AG04450 (cell line): Measurements from ENCODE around the gene PRPS1. TPM values are rescaled to one million over a fixed set of nuclear protein-coding genes. Genes with fewer than 3 reads are reported as not detected.

ENCODE experiments used
- CTCF ChIA-PET: fragments of 300-600, 350-600 bp; formaldehyde crosslinking; extraction: SDS; loops from one replicate; lab custom pipeline; 2022; ENCODE audit warnings: antibody characterized with exemption, inconsistent platforms; lab: Charles Lee
- POLR2A ChIA-PET: fragments of 350-600 bp; formaldehyde crosslinking; extraction: SDS; loops from one replicate; lab custom pipeline; 2021; ENCODE audit warnings: antibody characterized with exemption, inconsistent platforms; lab: Yijun Ruan, JAX
- DNase-seq: peaks from one replicate; pipeline ENCODE4 v3.0.0-alpha.2; 2011; ENCODE audit warnings: low read depth, low spot score
- H3K27ac ChIP-seq: one replicate; pipeline ENCODE4 v1.5.1; 2012; ENCODE audit warnings: low read depth, low read length, control low read depth
- H3K27me3 ChIP-seq: one replicate; pipeline ENCODE4 v1.6.0; 2012; ENCODE audit warnings: low read length; ENCODE audit not compliant: control insufficient read depth, insufficient read depth
- H3K4me3 ChIP-seq: 2 replicates; pipeline ENCODE4 v1.5.1; 2011; ENCODE audit warnings: mild to moderate bottlenecking, low read depth, low read length, control low read depth
- H3K9me3 ChIP-seq: 2 replicates; pipeline ENCODE4 v1.5.1; 2012; ENCODE audit warnings: low read length; ENCODE audit not compliant: control insufficient read depth, insufficient read depth
- CTCF ChIP-seq: IDR thresholded peaks from 2 replicates; pipeline ENCODE4 v1.5.1; 2011; ENCODE audit warnings: low read depth, low read length, control low read depth, inconsistent platforms
- polyA plus RNA-seq: library from polyadenylated mRNA; depleted of rRNA; stranded (reverse); fragments of >200 nt; gene quantifications from 2 replicates; pipeline ENCODE4 v1.2.3, GENCODE V29; 2011

PRPS1 gene
- polyA plus RNA-seq, 1 experiment, result 67.9 TPM

- DNase-seq, result no peak
- H3K4me3 ChIP-seq, result no peak overlapping the region
- no peaks in the 10 kb centered on the region for H3K9me3 ChIP-seq
- TF ChIP-seq CTCF, result no peak
- H3K27ac ChIP-seq, result no peak overlapping the region
- ChIA-PET POLR2A (no interaction called here), CTCF (interaction anchor here (1.0 kb wide), 1 partner anchor 88 kb away, joined by 3 read pairs; no protein-coding TSS in a partner anchor)
- H3K27me3 ChIP-seq, result no peaks in the 10 kb centered on the region
Measured at GRCh38 chrX:107626916-107627315, 1.4 kb upstream of the PRPS1 start.

DNA sequence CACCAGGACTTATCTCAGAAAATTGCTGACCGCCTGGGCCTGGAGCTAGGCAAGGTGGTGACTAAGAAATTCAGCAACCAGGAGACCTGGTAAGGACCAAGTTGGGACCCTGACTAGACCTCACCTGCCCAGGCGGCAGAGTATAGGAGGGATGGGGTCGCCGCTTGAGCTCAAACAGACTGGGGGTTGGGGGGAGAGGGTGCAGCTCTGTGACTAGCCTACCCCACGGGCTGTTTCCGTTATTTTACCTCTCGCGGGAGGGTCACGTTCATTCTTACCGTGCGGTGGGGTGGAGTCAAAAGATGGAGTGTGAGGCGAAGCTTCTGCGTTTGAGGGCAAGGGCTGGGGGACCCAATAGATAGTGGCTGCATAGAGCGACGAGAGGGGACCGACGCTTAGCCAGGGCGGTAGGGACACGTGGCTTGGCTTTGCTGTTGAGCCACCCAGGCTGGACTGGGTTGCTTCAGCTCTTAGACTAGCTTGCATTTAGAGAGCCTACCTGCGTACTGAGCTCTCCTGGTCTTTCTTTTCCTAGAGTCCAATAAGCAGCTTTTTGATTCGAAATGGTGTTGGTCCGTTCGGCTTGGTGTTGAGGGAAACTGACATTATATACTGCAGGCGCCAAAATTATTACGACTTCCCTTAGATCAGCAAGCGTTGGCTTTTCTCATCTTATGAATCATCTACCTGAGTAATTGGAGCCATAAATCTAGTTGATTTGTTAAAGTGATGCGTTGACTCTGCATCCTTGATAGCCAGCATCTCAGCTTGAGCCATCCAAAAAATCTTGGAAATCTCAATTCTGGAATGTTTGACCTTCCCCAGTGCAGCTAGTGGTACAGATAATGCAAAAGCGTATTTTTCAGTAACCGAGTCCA lies 591 bp downstream of the PRPS1 start:
- CTCF ChIA-PET, result interaction anchor here (0.6 to 6.0 kb wide), 4 partner anchors 27 to 644 kb away, joined by 3 to 32 read pairs (median 10); no protein-coding TSS in a partner anchor

GRCh38 chrX:107629540-107629909 lies 1.2 kb downstream of the PRPS1 start:
- TF ChIP-seq CTCF, result peak; percentile 48
- H3K27me3 ChIP-seq, result no peaks in the 10 kb centered on the region
- ChIA-PET CTCF (interaction anchor here (0.6 to 6.0 kb wide), 5 partner anchors 27 to 644 kb away, joined by 3 to 32 read pairs (median 8); no protein-coding TSS in a partner anchor), POLR2A (no interaction called here)
- DNase-seq, result no peak
- H3K27ac ChIP-seq, result no peak overlapping the region
- H3K4me3 ChIP-seq, result peak overlapping the region; percentile 81
- no peaks in the 10 kb centered on the region for H3K9me3 ChIP-seq

More for the DNA sequence above, 591 bp downstream of the PRPS1 start:
- Histone ChIP-seq H3K27ac (peak overlapping the region; percentile 31), H3K4me3 (peak overlapping the region; percentile 81), H3K27me3 (no peaks in the 10 kb centered on the region), H3K9me3 (no peaks in the 10 kb centered on the region)
- POLR2A ChIA-PET, result interaction anchor here (0.9 to 1.4 kb wide), 6 partner anchors 14 to 66 kb away, joined by 3 to 11 read pairs (median 4); no protein-coding TSS in a partner anchor
- TF ChIP-seq CTCF, result no peak
- DNase-seq, result no peak

DNA sequence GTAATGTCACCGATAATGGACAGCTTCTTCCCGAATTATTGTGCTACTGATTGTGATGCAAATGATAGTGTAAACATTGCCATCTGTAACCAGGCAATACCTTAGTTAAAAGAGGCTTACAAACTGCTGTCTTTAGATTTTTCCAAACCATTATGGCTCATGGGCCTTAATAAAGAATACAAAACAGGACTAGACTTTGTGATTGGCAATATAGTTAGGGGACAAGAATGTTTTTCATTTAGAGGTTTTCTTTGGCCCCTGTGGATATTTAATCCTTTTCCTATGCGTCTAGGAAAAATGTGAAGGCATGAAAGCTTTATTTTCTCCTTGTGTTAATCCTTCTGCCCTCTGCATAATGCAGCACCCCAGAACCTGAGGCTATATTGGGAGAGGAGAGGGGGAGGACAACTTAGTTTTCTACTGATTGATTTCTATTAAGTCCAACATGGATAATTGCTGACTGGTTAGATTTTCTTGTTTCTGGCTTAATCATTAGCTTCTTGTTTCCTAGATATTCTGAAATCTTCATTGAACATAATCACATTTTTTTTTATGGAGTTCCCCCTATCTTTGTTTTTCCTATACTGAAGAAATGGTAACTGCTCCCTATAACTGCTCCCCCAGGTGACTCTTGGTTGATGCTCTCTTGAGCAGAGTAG lies 1.9 kb downstream of the PRPS1 start:
- no peak for TF ChIP-seq CTCF
- Histone ChIP-seq H3K27me3 (no peaks in the 10 kb centered on the region), H3K4me3 (peak overlapping the region; percentile 81), H3K9me3 (no peaks in the 10 kb centered on the region), H3K27ac (no peak overlapping the region)
- ChIA-PET CTCF (interaction anchor here (0.6 to 6.0 kb wide), 5 partner anchors 26 to 150 kb away, joined by 3 to 32 read pairs (median 8); no protein-coding TSS in a partner anchor), POLR2A (no interaction called here)
- DNase-seq, result no peak
